Measurements from ENCODE around the gene MYH11.

Gene MYH11

DNA sequence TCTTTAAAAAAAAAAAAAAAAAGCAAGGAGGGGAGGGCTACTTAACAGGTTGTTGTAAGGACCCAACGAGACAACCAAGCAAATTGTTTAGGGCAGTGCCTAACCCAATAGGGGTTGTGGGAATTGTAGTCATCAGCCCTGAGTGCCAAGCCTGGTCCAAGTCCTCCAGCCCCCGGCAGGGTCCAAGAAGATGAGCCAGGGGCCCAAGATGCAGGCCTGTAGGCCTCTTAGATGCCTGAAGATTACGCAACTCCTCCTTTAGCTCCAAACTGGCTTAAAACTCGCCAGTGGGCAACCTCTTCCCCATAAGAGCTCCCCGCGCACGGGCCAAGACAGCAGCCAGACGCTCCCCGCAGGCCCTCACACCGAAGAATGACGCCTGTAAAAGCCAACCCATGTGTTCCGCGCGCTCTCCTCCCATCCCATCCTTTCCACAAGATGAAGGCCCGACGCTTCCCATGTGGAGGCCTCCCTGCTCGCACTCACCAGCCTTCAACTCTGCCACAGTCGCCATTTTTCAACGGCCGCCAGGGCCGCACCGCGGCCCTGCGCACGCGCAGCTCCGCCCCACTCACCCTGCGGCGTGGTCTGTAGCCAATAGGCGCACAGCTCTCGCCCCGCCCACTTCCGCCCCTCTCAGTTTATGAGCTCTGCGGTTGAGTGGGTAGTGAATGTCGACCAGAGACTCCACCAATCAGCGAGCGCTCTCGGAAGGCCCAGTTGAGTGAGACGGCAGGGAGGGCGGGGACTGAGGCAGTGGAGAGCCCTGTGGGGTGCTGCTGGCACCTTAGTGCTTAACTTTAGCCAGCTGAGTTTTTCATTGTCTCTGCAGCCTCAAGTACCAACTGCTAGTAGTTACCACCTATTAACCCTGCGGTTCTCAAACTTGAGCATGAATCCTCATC lies 31.5 kb upstream of the MYH11 start, which contains the start of gene CEP20:
CEP20 (minus strand) TSS at position 532 of the 905 bp plus-strand sequence; CDS start at position 514, 18 bp downstream.
- Histone ChIP-seq H3K27me3 (ENCODE audit: control insufficient read depth, insufficient read depth, low read length) (no peaks in the 10 kb centered on the region), H3K9me3 (ENCODE audit: control insufficient read depth, low read length) (no peaks in the 10 kb centered on the region), H3K9ac (ENCODE audit: low read length) (peak within 1 kb of the TSS; percentile 97), H3K4me1 (ENCODE audit: control insufficient read depth, insufficient read depth, low read length) (peaks cover 17% of the 10 kb centered on the region), H3K4me3 (ENCODE audit: low read length) (peak within 1 kb of the TSS; percentile 99), H3K36me3 (ENCODE audit: control insufficient read depth, insufficient read depth, low read length) (no peaks in the 10 kb centered on the region)

DNA sequence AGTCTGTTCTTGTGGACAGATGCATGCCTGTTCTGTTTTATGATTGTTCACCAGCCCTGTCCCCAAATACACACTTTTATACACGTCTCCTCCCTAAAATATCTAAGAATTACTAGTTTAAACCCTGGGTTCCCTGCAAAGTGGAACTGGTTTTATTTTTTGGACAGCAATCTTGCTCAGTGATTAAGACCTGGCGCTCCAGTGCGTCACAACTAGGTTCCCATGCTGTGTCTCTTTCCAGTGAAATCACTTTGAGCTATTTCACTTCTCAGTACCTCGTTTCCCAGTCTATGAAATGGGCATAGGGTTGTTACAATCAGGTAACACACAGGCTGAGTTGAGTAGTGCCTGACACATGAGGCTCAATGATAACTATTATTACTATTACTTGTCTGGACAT lies 30.5 kb upstream of the MYH11 start:
- Histone ChIP-seq H3K4me1 (ENCODE audit: control insufficient read depth, insufficient read depth, low read length) (peaks cover 17% of the 10 kb centered on the region), H3K36me3 (ENCODE audit: control insufficient read depth, insufficient read depth, low read length) (no peaks in the 10 kb centered on the region), H3K4me3 (ENCODE audit: low read length) (peak overlapping the region; percentile 99), H3K9me3 (ENCODE audit: control insufficient read depth, low read length) (no peaks in the 10 kb centered on the region), H3K27me3 (ENCODE audit: control insufficient read depth, insufficient read depth, low read length) (no peaks in the 10 kb centered on the region), H3K9ac (ENCODE audit: low read length) (peak overlapping the region; percentile 97)

GRCh38 chr16:15886078-15886477 lies 29.2 kb upstream of the MYH11 start:
- Histone ChIP-seq H3K4me1 (ENCODE audit: control insufficient read depth, insufficient read depth, low read length) (peaks cover 17% of the 10 kb centered on the region), H3K27me3 (ENCODE audit: control insufficient read depth, insufficient read depth, low read length) (no peaks in the 10 kb centered on the region), H3K4me3 (ENCODE audit: low read length) (no peak overlapping the region), H3K9ac (ENCODE audit: low read length) (no peak overlapping the region), H3K9me3 (ENCODE audit: control insufficient read depth, low read length) (no peaks in the 10 kb centered on the region), H3K36me3 (ENCODE audit: control insufficient read depth, insufficient read depth, low read length) (no peaks in the 10 kb centered on the region)

DNA sequence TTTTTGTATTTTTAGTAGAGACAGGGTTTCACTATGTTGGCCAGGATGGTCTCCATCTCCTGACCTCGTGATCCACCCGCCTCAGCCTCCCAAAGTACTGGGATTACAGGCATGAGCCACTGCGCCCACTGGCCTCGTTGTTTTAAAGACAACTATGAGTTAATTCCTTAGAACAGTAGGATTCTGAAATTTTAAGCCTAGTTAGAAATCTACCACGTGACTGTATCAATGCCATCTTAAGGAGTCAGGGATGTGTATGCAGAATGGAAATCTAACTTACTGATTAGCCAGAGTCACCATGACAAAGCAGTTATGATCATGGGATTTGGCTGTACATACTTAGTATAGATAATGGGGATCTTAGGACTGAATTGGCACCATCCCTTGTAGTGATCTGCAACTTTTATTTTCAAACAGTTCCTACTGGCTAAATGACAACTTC lies 28.8 kb upstream of the MYH11 start:
- Histone ChIP-seq H3K36me3 (ENCODE audit: control insufficient read depth, insufficient read depth, low read length) (no peaks in the 10 kb centered on the region), H3K9me3 (ENCODE audit: control insufficient read depth, low read length) (no peaks in the 10 kb centered on the region), H3K4me1 (ENCODE audit: control insufficient read depth, insufficient read depth, low read length) (peaks cover 17% of the 10 kb centered on the region), H3K4me3 (ENCODE audit: low read length) (no peak overlapping the region), H3K9ac (ENCODE audit: low read length) (no peak overlapping the region), H3K27me3 (ENCODE audit: control insufficient read depth, insufficient read depth, low read length) (no peaks in the 10 kb centered on the region)

DNA sequence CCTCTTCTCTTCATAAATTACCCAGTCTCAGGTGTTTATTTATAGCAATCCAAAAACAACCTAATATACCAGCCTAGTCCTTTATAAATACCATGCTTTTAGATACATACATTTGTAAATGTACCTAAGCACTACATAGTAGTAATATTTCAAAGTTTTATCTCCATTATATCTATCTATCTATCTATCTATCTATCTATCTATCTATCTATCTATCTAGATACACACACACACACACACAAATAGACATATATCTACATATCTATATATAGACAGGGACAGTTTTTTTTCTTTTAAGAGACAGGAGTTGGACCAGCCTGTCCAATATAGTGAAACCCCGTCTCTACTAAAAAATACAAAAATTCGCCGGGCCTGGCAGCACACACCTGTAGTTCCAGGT lies 25.7 kb upstream of the MYH11 start:
- Histone ChIP-seq H3K4me3 (ENCODE audit: low read length) (no peak overlapping the region), H3K36me3 (ENCODE audit: control insufficient read depth, insufficient read depth, low read length) (no peaks in the 10 kb centered on the region), H3K9ac (ENCODE audit: low read length) (no peak overlapping the region), H3K9me3 (ENCODE audit: control insufficient read depth, low read length) (no peaks in the 10 kb centered on the region), H3K27me3 (ENCODE audit: control insufficient read depth, insufficient read depth, low read length) (no peaks in the 10 kb centered on the region), H3K4me1 (ENCODE audit: control insufficient read depth, insufficient read depth, low read length) (peaks cover 5% of the 10 kb centered on the region)

DNA sequence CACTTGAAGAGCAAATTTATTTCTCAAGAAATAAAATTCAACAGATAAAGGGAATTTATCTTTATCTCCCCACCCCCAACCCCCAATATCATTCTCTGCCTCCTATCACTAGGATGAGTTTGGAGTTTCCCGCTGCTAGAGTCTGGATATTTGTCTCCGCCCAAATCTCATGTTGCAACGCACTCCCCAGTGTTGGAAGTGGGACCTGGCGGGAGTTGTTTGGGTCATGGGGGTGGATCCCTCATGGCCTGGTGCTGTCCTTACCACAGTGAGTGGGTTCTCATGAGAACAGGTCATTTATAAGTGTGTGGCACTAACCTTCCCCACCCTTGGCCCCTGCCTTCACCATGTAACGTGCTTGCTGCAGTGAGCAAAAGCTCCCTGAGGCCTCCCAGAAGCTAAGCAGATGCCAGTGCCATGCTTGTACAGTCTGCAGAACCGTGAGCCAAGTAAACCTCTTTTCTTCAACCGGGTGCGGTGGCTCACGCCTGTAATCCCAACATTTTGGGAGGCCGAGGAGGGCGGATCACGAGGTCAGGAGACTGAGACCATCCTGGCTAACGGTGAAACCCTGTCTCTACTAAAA lies 25.1 kb upstream of the MYH11 start:
- no peak overlapping the region for H3K4me3 ChIP-seq (ENCODE audit: low read length)
- no peaks in the 10 kb centered on the region for H3K27me3 ChIP-seq (ENCODE audit: control insufficient read depth, insufficient read depth, low read length)
- H3K9ac ChIP-seq (ENCODE audit: low read length), result no peak overlapping the region
- H3K4me1 ChIP-seq (ENCODE audit: control insufficient read depth, insufficient read depth, low read length), result no peaks in the 10 kb centered on the region
- H3K9me3 ChIP-seq (ENCODE audit: control insufficient read depth, low read length), result no peaks in the 10 kb centered on the region
- H3K36me3 ChIP-seq (ENCODE audit: control insufficient read depth, insufficient read depth, low read length), result no peaks in the 10 kb centered on the region

DNA sequence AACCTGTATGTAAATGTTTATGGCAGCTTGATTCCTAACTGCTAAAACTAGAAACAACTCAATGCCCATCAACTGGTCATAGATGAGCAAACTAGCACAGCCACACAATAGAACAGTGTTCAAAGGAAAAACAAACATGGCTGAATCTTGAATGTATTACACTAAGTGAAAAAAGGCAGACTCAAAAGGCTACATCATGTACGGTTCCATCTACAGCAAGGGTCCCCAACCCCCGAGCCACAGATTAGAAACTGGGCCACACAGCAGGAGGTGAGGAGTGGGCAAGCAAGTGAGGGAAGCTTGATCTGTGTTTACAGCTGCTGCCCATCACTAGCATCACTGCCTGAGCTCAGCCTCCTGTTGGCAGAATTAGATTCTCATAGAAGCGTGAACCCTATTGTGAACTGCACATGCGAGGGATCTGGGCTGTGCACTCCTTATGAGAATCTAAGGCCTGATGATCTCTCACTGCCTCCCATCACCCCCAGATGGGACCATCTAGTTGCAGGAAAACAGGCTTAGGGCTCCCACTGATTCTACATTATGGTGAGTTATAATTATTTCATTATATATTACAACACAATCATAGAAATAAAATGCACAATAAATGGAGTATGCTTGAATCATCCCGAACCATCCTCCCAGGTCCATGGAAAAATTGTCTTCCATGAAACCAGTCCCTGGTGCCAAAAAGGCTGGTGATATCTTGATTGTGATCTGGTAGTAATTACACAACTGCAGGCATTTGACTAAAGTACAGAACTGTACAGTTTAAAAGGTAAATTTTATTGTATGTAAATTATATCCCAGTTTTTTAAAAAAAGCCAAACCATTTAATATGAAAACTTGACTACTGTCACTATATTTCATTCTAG lies 23.8 kb upstream of the MYH11 start:
- Histone ChIP-seq H3K27me3 (ENCODE audit: control insufficient read depth, insufficient read depth, low read length) (no peaks in the 10 kb centered on the region), H3K9ac (ENCODE audit: low read length) (no peak overlapping the region), H3K36me3 (ENCODE audit: control insufficient read depth, insufficient read depth, low read length) (no peaks in the 10 kb centered on the region), H3K4me1 (ENCODE audit: control insufficient read depth, insufficient read depth, low read length) (no peaks in the 10 kb centered on the region), H3K4me3 (ENCODE audit: low read length) (no peak overlapping the region), H3K9me3 (ENCODE audit: control insufficient read depth, low read length) (no peaks in the 10 kb centered on the region)

DNA sequence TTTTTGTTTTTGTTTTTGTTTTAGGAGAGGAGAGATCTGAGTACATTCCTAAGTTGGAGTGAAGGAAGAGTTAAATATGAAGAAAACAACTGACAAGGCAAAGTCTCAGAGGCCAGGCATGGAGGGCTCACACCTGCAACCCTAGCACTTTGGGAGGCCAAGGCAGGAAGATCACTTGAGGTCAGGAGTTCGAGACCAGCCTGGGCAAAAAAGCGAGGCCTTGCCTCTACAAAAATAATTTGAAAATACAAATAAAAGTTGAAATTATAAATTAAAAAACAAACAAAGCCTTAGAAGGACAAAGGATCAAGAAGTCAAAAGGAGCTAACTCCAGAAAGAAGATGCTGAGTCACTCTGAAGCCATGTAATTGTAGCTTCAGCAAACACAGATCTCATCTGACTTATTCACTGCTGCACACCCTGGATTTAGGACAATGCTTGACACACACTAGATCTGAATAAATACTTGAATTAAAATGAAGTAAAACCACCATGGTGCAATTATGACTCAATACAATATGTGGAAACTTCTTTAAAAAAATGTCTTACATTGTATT lies 22.5 kb upstream of the MYH11 start:
- no peak overlapping the region for H3K9ac ChIP-seq (ENCODE audit: low read length)
- no peaks in the 10 kb centered on the region for H3K36me3 ChIP-seq (ENCODE audit: control insufficient read depth, insufficient read depth, low read length)
- no peaks in the 10 kb centered on the region for H3K27me3 ChIP-seq (ENCODE audit: control insufficient read depth, insufficient read depth, low read length)
- peaks cover 5% of the 10 kb centered on the region for H3K4me1 ChIP-seq (ENCODE audit: control insufficient read depth, insufficient read depth, low read length)
- no peak overlapping the region for H3K4me3 ChIP-seq (ENCODE audit: low read length)
- no peaks in the 10 kb centered on the region for H3K9me3 ChIP-seq (ENCODE audit: control insufficient read depth, low read length)

DNA sequence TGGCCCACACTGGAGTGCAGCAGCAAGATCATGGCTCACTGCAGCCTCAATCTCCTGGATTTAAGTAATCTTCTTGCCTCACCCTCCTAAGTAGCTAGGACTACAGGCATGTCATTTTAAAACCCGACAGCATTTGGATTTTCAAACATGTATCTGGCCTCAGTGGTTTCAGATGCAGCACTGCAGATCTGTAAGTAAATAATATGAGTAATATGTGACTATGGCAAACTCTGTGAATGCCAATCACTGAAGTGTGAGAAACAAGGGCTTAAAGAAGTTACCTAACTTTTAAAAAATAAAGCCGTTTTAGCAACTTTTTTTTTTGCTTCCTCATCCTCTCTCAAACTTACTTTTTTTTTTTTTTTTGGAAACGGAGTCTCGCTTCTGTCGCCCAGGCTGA lies 19.7 kb upstream of the MYH11 start:
- Histone ChIP-seq H3K4me3 (ENCODE audit: low read length) (no peak overlapping the region), H3K36me3 (ENCODE audit: control insufficient read depth, insufficient read depth, low read length) (no peaks in the 10 kb centered on the region), H3K9me3 (ENCODE audit: control insufficient read depth, low read length) (no peaks in the 10 kb centered on the region)

GRCh38 chr16:15874745-15875314 lies 18.0 kb upstream of the MYH11 start:
- Histone ChIP-seq H3K36me3 (ENCODE audit: control insufficient read depth, insufficient read depth, low read length) (no peaks in the 10 kb centered on the region), H3K4me3 (ENCODE audit: low read length) (no peak overlapping the region)

More for the DNA sequence above, 19.7 kb upstream of the MYH11 start:
- Histone ChIP-seq H3K9ac (ENCODE audit: low read length) (no peak overlapping the region), H3K4me1 (ENCODE audit: control insufficient read depth, insufficient read depth, low read length) (peaks cover 5% of the 10 kb centered on the region), H3K27me3 (ENCODE audit: control insufficient read depth, insufficient read depth, low read length) (no peaks in the 10 kb centered on the region)

DNA sequence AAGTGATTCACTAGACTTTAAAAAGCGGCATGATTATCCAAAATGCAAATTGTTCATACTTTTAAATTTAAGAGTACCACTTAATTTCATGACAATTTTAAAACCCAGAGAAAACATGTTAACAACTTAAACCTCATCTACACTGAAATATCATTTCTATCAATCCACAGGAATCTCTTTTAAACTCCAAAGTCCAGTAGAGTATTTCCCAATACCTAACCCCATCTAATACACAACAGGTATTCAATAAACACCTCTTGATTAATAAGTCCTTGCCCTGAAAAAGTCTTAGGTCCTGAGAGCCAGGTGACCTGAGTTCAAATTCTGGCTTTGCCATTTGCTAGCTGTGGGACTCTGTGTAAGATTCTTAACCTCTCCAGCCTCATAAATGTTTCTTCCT lies 16.9 kb upstream of the MYH11 start:
- Histone ChIP-seq H3K27me3 (ENCODE audit: control insufficient read depth, insufficient read depth, low read length) (no peaks in the 10 kb centered on the region), H3K4me1 (ENCODE audit: control insufficient read depth, insufficient read depth, low read length) (peaks cover 5% of the 10 kb centered on the region), H3K9me3 (ENCODE audit: control insufficient read depth, low read length) (no peaks in the 10 kb centered on the region), H3K36me3 (ENCODE audit: control insufficient read depth, insufficient read depth, low read length) (no peaks in the 10 kb centered on the region), H3K4me3 (ENCODE audit: low read length) (no peak overlapping the region), H3K9ac (ENCODE audit: low read length) (no peak overlapping the region)

More at GRCh38 chr16:15874745-15875314, 18.0 kb upstream of the MYH11 start:
- peaks cover 5% of the 10 kb centered on the region for H3K4me1 ChIP-seq (ENCODE audit: control insufficient read depth, insufficient read depth, low read length)
- H3K27me3 ChIP-seq (ENCODE audit: control insufficient read depth, insufficient read depth, low read length), result no peaks in the 10 kb centered on the region
- no peak overlapping the region for H3K9ac ChIP-seq (ENCODE audit: low read length)
- H3K9me3 ChIP-seq (ENCODE audit: control insufficient read depth, low read length), result no peaks in the 10 kb centered on the region

All from mucosa of stomach (tissue), 1 donor.